Peyer's patch (tissue), 4 donors: ENCODE data around the gene CSTF3. TPM values are rescaled to one million over a fixed set of nuclear protein-coding genes. Genes with fewer than 3 reads are reported as not detected.
A peak's percentile ranks its signal among the peaks of the same experiment; 100 is the strongest.

Experiments
- DNase-seq, 3 donors: peaks; one replicate each; pipeline ENCODE4 v3.0.0-alpha.2; 2017 to 2019
- H3K27ac ChIP-seq, 4 donors: fragments of 200-600 bp; sonication (generic); one replicate each; pipeline ENCODE4 v1.5.1; 2016 to 2019
- H3K27me3 ChIP-seq, 2 donors: fragments of 200-600 bp; sonication (generic); one replicate each; pipeline ENCODE4 v1.5.1; 2019
- H3K36me3 ChIP-seq, 3 donors: fragments of 200-600 bp; sonication (generic); one replicate each; pipeline ENCODE4 v1.5.1; 2016 to 2019
- H3K4me1 ChIP-seq, 4 donors: fragments of 200-600 bp; sonication (generic); one replicate each; pipeline ENCODE4 v1.5.1; 2016 to 2019
- H3K4me3 ChIP-seq, 4 donors: fragments of 200-600 bp; sonication (generic); 1 replicate in 3 of 4; 2 replicates in 1 of 4; pipeline ENCODE4 v1.5.1; 2016 to 2019; ENCODE audit warnings: mild to moderate bottlenecking in 1 of 4
- H3K9me3 ChIP-seq, 4 donors: fragments of 200-600 bp; sonication (generic); one replicate each; pipeline ENCODE4 v1.5.1; 2016 to 2019; ENCODE audit warnings: mild to moderate bottlenecking in 1 of 4
- POLR2A ChIP-seq, 2 donors: fragments of 450-650 bp; IDR thresholded peaks; one replicate each; pipeline ENCODE4 v1.5.1; 2017; ENCODE audit warnings: antibody characterized with exemption in 2 of 2, mild to moderate bottlenecking in 2 of 2, moderate library complexity in 2 of 2
- total RNA-seq, 4 donors: library from RNA; depleted of rRNA; stranded (reverse); fragments of >200 nt; gene quantifications; one replicate each; pipeline ENCODE4 v1.1.0, GENCODE V29; 2016
- TF ChIP-seq, protein P1 (sequence below), 6 experiments: fragments of 450-650 bp in 4 of 6; fragments of 200-600 bp in 2 of 6; sonication (generic) in 1 of 6; IDR thresholded peaks; one replicate each; pipeline ENCODE4 v1.5.1; 2017 to 2019; ENCODE audit warnings: antibody characterized with exemption in 6 of 6, mild to moderate bottlenecking in 3 of 6, moderate library complexity in 1 of 6

The CSTF3 gene
- total RNA-seq: 10 to 100 TPM; 18.5 to 28.9 (median 19.4) TPM

DNA sequence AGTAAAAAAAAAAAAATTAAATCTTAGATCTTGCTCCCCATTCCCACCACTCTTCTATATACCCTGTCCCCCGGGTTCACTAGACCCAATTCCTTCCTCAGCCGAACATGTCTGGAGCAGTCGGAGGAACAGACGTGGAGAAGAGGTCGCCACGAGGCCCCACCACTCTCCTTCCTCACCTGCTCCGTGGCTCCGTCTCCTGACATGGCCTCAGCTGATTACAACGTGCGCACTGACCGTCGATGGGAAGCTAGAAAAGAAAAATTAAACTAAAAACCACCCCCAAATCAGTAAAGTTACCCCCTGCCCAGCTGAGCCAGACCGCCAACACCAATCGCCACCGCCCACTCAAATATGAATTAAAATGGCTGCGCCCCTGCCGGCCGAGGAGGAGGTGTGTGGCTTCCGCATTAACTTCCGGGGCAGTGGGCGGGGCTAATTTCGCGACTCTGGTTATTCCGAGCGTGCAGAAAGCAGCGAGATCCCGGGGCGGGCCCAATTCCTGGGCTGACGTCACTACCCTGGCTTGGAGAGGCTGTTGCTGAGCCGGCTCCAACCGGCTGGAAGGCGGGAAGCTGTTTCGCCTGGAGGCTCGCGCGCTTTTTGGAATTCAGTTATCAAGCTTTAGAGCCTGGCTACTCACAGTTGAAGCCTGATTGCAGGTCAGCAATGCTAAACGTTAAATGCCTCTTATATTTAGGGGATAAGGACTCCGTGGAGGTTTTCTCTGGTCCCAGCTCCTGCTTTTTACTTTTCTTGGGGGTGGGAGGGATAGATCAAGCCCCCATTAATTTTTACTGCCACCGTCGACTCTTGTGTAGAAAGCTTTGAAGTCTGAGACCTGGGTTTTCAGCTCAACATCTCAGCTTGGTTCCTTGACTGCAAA lies at the start of gene CSTF3:
TSS of gene CSTF3 (minus strand) at position 361 of the 886 bp plus-strand sequence. CDS start at position 206, 155 bp downstream.
- no peaks in the 10 kb centered on the region for H3K36me3 ChIP-seq
- TF ChIP-seq, protein P1, sequence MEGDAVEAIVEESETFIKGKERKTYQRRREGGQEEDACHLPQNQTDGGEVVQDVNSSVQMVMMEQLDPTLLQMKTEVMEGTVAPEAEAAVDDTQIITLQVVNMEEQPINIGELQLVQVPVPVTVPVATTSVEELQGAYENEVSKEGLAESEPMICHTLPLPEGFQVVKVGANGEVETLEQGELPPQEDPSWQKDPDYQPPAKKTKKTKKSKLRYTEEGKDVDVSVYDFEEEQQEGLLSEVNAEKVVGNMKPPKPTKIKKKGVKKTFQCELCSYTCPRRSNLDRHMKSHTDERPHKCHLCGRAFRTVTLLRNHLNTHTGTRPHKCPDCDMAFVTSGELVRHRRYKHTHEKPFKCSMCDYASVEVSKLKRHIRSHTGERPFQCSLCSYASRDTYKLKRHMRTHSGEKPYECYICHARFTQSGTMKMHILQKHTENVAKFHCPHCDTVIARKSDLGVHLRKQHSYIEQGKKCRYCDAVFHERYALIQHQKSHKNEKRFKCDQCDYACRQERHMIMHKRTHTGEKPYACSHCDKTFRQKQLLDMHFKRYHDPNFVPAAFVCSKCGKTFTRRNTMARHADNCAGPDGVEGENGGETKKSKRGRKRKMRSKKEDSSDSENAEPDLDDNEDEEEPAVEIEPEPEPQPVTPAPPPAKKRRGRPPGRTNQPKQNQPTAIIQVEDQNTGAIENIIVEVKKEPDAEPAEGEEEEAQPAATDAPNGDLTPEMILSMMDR (IDR thresholded peaks at IDR 0.05): peak; percentile 43 to 83 (median 62)
- peak; percentile 29 to 63 for TF ChIP-seq POLR2A (IDR thresholded peaks at IDR 0.05)
- H3K27ac ChIP-seq: peak within 1 kb of the TSS; percentile 61 to 83 (median 77)
- peaks cover 0 to 28% (median 0%) of the 10 kb centered on the region in 4 donors for H3K4me1 ChIP-seq
- H3K4me3 ChIP-seq: peak within 1 kb of the TSS; percentile 67 to 88 (median 81)
- no peaks in the 10 kb centered on the region for H3K27me3 ChIP-seq
- H3K9me3 ChIP-seq: no peaks in the 10 kb centered on the region
- peak; percentile 99 to 100 (median 100) for DNase-seq

DNA sequence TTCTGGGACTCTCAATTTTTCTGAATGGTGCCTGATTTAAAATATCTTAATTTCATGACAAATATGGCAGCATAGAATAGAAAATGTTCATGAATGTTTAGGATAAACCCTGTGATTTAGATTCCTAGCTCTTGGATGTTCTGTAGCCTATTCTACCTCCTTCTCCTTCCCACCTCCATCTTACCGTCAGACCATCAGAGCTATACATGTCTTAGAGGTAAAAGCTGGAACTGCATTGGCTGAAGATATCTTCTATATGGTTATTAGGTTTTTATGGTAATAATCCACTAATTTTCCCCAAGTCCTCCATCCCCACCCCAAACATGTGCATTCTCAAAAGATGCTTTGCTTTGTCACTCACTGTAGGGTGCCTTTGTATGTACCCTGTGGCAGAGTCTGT lies 46.9 kb upstream of the CSTF3 start:
- no peak overlapping the region for H3K4me3 ChIP-seq
- TF ChIP-seq, protein P1 (IDR thresholded peaks at IDR 0.05): no peak
- TF ChIP-seq POLR2A (IDR thresholded peaks at IDR 0.05): no peak
- DNase-seq: no peak
- H3K27ac ChIP-seq: no peak overlapping the region
- no peaks in the 10 kb centered on the region for H3K27me3 ChIP-seq
- no peaks in the 10 kb centered on the region for H3K36me3 ChIP-seq
- no peaks in the 10 kb centered on the region for H3K9me3 ChIP-seq
- no peaks in the 10 kb centered on the region for H3K4me1 ChIP-seq

DNA sequence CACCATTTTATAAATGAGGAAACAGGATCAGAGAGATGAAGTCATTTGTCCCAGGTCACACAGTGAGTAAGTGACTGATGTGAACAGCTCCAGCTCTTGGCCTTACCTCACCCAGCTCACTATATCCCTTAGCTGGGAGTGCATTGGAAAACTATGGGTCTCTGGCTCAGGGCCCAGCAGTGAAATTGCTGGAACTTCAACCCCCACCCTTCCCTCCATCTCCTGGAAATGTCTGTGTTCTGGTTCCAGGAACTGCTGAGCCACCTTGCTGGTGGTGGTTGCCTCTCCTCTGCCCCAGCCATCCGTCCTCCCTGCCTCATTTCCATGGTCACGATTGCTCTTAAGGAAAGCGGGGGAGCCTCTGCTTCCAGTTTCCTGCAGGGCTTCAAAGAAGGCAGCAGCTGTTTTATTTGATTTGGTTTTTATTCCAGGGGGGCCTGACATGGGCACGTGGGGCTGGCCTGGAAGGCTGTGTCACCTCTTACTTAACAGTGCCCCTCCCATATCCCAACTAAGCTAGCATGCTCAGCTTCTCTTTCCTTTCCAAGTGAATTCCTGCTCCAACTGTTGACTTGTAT lies 46.2 kb upstream of the CSTF3 start:
- TF ChIP-seq POLR2A (IDR thresholded peaks at IDR 0.05): no peak
- TF ChIP-seq, protein P1 (IDR thresholded peaks at IDR 0.05): no peak
- H3K36me3 ChIP-seq: no peaks in the 10 kb centered on the region
- no peaks in the 10 kb centered on the region for H3K4me1 ChIP-seq
- no peaks in the 10 kb centered on the region for H3K27me3 ChIP-seq
- no peak overlapping the region for H3K27ac ChIP-seq
- H3K9me3 ChIP-seq: no peaks in the 10 kb centered on the region
- no peak for DNase-seq
- H3K4me3 ChIP-seq: no peak overlapping the region

DNA sequence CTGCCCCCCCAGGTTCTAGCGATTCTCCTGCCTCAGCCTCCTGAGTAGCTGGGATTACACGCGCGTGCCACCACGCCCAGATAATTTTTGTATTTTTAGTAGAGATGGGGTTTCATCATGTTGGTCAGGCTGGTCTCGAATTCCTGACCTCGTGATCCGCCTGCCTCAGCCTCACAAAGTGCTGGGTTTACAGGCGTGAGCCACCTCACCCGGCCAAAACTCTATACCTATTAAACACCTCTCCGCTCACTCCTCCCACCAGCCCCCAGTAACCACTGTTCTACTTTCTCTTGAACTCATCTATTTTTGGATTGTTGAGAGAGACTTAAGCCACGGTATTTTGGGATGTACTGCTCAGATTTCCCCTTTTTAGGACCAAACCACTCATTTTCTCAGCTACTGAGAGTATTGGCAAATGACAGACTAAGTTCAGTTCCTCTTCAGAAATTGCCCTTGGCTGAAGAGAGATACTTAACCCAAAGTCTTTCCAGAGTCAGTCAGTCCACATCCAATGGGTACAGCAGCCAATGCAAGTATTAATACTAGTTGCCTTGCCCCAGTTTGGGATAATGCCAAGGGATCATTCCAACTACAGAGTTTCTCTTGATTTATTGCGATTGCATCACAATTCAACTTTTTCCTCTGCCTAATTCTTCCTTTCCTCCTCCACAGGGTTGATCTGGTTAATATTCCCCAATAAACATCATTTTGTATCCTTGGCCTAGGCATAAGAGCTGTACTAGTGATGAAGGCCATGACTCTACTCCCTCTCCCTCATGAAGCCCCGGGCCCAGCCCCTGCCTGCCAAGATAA lies 36.8 kb upstream of the CSTF3 start:
- H3K4me1 ChIP-seq: no peaks in the 10 kb centered on the region
- H3K27ac ChIP-seq: no peak overlapping the region
- TF ChIP-seq POLR2A (IDR thresholded peaks at IDR 0.05): no peak
- TF ChIP-seq, protein P1 (IDR thresholded peaks at IDR 0.05): no peak
- DNase-seq: no peak
- no peaks in the 10 kb centered on the region for H3K36me3 ChIP-seq
- no peaks in the 10 kb centered on the region for H3K9me3 ChIP-seq
- no peaks in the 10 kb centered on the region for H3K27me3 ChIP-seq
- no peak overlapping the region for H3K4me3 ChIP-seq

DNA sequence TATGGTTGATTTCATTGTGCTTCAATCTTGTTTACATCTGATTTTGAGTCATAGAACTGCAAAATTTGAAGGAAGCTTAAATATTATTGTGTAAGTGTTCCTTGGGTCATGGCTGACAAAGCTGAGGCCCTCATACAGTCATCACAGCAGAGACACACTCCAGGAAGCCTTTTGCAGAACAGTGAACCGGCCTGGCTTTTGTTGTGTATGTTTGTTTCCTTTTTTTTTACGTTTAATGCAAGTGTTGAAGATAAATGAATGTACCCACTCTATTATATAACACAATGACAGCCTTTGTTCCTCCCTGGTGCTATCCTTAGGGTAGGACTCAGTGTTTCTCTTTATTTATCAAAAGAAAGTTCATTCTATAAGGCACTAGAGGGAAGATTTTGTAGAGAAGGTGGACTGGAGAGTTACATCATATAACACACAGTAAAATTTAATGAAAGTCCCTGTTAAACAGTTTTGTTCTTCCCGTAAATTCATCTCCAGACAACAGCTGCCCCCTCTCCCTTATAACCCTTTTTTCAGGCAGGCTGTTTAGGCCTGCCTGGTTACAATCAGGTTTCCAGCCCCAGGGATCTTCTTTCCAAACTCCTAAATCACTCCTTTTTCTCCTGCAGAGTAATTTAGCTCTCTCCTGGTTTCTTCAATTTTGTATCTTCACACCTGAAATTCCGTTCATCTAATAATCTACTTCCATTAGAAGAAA lies 34.3 kb upstream of the CSTF3 start:
- no peaks in the 10 kb centered on the region for H3K4me1 ChIP-seq
- no peaks in the 10 kb centered on the region for H3K27me3 ChIP-seq
- H3K27ac ChIP-seq: no peak overlapping the region
- no peaks in the 10 kb centered on the region for H3K36me3 ChIP-seq
- no peaks in the 10 kb centered on the region for H3K9me3 ChIP-seq
- DNase-seq: no peak
- H3K4me3 ChIP-seq: no peak overlapping the region
- TF ChIP-seq, protein P1 (IDR thresholded peaks at IDR 0.05): no peak
- TF ChIP-seq POLR2A (IDR thresholded peaks at IDR 0.05): no peak
